Activated CD4-positive, alpha-beta T cell treated with anti-CD3 and anti-CD28 coated beads, Interleukin-2, amount 50 U/mL, for 24 hours (primary cell): ENCODE measurements around the gene CABS1.

ENCODE experiments used
- DNase-seq, 2 donors: peaks; one replicate each; pipeline ENCODE4 v3.0.0-alpha.2; 2020; ENCODE audit warnings: low read depth in 1 of 2, low spot score in 1 of 2

CABS1 gene

DNA sequence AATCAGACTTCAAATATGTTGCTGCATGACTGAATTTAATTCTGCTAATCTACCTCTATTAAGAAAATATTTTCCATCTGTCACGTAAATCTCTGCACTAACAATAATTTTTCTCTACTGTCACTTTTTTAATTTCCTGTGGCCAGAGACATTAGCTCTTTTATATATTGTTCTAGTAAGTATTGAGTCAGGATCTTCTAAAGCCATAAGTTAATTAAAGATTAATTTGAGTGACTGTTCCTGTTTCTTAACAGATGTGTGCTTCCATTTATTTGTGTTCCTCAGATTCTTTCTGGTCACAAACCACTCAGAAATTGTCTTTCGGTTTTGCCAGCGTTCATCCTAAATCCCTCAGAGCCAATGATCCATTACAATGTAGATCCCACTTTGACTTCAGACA lies 45.8 kb downstream of the CABS1 start:
- DNase-seq, result no peak

DNA sequence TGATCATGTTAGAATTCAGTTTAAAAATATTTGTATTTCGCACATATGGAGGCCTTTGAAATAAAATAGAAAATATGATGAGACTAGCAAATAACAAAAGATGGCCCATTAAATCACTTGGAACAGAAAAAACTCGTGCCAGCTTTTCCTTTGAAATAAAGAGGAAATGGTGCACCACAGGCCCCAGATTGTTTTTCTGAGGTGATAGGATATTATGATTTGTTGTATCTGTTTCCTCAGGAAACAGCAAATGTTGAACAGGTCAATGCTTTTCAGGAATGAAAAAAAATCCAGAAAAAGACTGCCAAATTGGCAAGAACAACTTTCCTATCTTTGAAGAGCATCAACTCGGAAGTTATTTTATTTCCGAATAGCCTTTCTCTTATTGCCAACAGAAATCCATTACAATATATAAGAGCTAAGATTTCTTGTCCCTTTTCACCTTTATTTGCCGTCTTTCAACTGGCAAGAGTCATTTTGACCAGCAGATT lies 48.0 kb downstream of the CABS1 start, which contains the start of gene SMR3B:
TSS of gene SMR3B (plus strand) at position 441 of the 491 bp plus-strand sequence. CDS start 1,380 bp downstream, outside the sequence.
- DNase-seq, result no peak
